DMS 273 (cell line): ENCODE results near the gene FHL5.
"Not testable (repeated sequence)": the region's sequence is repeated elsewhere in the genome, so short reads cannot be mapped to it uniquely, and the experiment has no call there.

Experiments used
- DNase-seq: peaks from one replicate; lab custom pipeline; 2025; ENCODE audit not compliant: unreplicated experiment; lab: John Stamatoyannopoulos, UW

FHL5 gene

DNA sequence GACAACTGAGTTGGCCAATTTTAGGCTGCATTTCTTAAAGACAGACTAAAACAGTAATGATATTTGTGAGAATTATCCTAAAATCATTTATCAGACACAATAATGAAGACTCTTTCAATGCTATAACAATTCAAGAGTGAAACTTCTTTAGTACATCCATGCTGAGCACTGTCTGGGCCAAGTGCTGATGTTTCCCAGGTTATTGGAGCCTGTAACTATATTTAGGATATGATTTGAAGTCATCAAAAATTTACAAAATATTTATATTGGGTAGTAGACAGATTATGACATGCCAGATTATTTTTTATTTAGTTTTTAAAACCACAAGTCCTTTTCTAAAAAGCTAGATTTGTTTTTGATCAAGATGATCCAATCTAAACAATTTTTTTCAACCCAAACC lies 45.1 kb downstream of the FHL5 start:
- no peak for DNase-seq

DNA sequence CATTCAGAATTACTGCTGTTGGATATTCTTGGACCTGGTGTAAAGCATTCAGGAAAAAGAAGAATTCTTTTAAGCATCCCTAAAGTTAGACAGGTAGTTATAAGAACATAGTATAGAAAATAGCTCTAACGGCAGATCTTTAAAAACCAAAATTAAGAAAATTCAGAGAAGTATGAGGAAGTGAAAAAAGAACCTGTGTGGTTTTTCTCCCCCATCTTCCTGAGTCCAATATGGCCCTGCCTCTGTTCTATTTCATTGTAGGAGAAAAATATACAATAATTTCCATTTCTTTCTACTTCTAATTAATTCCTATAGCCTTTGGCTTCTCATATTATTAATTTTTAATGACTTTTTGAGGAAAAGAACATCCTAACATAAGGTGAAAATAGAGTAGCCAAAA lies 47.1 kb downstream of the FHL5 start:
- DNase-seq, result no peak

DNA sequence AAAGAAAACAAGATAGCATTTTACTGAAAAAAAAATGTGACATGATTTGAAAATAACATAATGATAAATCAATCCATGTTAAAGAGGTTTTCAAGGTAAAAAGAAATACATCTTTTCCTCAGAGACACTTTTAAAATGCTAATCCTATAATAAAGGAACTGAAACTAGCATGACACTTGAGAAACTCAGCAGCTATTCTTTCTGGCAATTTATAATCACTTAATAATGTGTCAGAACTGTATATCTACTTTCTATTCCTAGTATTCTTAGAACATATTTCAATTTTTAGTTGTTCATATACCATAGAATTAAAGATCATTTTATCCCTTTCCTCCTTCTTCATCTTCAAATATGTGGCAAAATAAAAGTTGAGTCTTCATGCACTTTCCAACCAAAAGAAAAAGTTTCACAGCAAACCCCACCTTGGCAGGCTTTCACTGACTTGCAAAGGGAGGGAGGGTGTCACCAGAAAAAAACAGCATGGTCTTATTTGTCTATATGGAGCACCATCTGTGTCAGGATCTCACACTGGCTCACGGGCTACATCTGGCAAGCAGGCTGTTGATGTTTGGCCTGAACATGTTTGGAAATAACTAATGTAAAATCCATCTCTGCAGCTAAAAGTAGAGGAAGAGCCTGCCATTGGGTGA lies 48.5 kb downstream of the FHL5 start:
- peak; percentile 97 for DNase-seq

DNA sequence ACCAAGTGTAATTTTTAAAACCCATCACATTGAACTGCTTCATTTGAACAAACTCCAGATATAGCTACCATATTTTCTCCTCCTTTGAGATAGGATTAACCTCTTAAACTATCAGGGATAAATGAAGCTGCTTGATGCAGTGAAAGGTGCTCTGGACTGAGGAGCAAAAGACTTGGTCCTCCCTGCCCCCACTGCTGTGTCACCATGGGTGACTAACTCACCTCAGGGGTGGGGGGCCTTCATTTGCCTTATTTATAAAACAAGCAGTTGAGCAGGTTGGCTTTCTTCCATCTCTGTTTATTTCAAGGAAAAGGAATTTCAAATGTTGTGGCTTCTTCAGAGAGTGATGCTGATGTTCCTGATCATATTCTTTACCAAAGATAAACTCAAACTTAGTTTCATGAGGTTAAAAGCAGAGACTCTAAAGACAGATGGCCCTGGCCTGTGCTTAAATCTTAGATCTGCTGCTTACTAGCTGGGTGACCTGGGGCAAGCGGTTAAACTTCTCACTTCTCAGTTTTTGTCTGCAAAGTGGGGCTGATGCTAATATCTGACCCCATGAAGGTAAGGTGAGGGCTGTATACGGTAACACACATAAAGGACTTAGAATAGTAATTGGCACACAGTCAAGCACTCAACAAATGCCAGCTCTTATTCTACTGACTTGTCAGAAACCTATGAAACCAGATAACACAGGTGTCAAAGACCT lies 50.5 kb downstream of the FHL5 start:
- DNase-seq, result peak; percentile 70

- DNase-seq, result no peak
Measured at GRCh38 chr6:96620851-96621250, 57.9 kb downstream of the FHL5 start.

DNA sequence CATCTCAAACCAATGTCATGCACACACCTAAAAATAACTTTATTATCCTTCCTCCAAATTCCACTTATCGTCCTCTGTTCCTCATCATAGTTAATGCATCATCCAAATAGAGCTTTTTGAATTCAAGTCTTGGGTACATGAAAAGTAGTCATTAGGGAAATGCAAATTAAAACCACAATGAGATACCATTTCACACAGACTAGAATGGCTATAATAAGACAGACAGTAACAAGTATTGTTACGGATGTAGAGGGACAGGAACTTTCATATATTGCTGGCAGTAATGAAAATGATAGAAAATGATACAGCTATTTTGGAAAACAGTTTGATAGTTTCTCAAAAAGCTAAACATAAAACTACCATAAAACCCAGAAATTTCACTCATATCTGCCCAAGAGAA lies 59.1 kb downstream of the FHL5 start:
- no peak for DNase-seq

- no peak for DNase-seq
Measured at GRCh38 chr6:96624957-96625356, 62.0 kb downstream of the FHL5 start.

DNA sequence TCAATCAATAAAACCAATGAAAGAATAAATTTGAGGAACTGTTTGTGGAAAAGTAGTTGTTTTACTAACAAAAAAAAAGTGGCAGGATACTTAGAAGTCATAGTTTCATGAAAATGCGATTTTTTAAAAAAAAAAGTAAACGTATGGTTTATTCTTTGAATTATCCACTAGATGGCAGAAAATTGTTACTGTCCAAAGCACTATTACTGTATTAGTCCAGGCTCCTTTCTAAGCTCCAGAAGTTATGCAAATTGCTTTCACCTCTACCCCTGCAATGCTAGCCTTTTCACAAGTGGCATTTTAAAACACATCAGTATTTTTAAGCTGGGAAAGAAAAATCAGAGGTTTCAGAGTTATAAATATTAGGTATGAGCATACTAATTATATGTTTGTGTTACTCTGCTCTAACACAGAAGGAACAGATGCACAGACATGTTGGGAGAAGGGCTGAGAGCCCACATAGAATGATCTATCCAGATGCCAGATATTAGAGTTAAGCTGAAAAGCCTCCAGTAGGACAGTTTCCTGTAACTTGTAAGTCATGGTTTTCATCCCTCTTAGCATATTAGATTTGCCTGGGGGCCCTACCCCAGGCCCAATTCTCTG lies 63.9 kb downstream of the FHL5 start:
- peak; percentile 84 for DNase-seq

DNA sequence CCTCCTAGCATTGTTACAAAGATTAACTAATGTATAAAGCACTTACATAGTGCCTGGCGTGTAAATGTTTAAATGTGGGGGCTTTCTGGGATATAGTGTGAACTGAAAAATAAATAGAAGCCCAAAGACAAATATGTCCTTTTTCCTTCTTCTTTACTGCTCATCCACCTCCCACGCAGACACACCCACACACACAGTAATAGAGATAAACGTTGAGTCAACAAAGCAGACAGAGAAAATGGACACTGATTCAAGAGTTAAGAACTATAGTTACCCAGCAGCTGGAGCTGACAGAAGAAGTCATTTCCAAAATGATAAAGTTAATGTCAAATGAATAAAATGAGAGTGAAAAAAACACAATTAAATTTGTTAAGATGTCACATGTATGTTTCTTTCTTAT lies 68.3 kb downstream of the FHL5 start:
- no peak for DNase-seq

DNA sequence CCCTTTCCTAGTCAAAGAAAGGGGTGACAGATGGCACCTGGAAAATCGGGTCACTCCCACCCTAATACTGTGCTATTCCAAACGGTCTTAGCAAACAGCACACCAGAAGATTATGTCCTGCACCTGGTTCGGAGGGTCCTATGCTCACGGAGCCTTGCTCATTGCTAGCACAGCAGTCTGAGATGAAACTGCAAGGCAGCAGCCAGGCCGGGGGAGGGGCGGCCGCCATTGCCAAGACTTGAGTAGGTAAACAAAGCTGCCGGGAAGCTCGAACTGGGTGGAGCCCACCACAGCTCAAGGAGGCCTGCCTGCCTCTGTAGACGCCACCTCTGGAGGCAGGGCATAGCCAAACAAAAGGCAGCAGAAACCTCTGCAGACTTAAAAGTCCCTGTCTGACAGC lies 75.1 kb downstream of the FHL5 start:
- not testable (repeated sequence) for DNase-seq

DNA sequence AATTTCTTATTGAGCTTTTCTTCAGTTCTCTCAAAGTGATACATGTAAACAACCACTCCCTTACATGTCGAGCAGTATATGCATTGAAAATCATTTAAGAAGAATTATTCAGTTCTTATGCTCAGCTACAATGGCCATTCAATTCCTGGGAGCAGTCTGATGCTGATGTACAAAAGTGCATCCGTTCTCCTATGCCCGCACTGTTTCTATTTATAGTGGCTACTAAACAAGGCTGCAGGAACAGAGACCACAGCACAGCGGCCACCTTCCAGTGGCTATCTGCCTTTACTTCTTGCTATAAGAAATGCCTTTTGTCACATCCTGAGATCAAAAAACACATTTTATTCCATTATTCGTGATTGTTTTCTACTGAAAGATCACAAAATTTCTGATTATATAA lies 82.2 kb downstream of the FHL5 start:
- DNase-seq, result no peak

DNA sequence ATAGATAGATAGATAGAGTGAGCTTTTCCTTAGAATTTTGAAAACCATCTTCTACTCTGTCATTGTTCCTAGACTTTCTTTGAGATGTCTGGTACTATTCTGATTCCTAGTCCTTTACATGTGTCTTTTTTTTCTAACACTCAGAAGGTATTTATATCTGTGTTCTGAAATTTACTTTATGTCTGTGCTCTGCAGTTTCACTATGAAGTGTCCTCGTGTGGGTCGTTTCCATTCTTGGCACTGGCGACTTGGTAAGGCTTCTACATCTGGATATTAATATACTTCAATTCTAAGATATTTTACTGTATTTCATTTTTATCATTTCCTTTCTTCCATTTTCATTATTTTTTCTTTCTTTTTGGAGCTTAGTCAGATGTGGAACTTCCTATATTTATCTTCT lies 87.0 kb downstream of the FHL5 start:
- DNase-seq, result no peak

GRCh38 chr6:96651816-96652215 lies 88.9 kb downstream of the FHL5 start:
- no peak for DNase-seq

GRCh38 chr6:96652552-96652951 lies 89.6 kb downstream of the FHL5 start:
- DNase-seq, result no peak

- DNase-seq, result no peak
Measured at GRCh38 chr6:96653181-96653580, 90.3 kb downstream of the FHL5 start.

GRCh38 chr6:96656567-96656966 lies 93.6 kb downstream of the FHL5 start:
- no peak for DNase-seq

DNA sequence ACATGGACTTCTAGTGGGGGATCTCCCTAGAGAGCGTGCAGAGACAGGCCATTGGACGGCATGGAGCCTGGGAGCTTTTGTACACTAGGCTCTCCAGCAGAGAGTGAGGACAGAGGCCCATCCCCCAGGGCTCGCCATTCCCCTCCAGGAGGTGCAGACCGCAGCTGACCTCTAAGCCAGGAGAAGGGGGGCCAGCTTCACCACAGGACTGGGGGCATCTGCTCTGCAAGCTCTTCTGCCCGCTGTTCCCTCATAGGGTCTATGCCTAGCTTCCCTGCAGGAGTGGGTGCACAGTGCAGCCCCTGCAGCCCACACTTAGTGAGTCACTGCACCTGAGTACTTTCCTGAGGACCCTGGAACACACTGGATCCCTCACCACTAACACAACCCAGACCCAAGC lies 94.4 kb downstream of the FHL5 start:
- no peak for DNase-seq

GRCh38 chr6:96659084-96659845 lies 96.3 kb downstream of the FHL5 start:
- DNase-seq, result no peak
